ENCODE data around the gene MAVS.
"Not testable (repeated sequence)": the region's sequence is repeated elsewhere in the genome, so short reads cannot be mapped to it uniquely, and the experiment has no call there.

MAVS gene

DNA sequence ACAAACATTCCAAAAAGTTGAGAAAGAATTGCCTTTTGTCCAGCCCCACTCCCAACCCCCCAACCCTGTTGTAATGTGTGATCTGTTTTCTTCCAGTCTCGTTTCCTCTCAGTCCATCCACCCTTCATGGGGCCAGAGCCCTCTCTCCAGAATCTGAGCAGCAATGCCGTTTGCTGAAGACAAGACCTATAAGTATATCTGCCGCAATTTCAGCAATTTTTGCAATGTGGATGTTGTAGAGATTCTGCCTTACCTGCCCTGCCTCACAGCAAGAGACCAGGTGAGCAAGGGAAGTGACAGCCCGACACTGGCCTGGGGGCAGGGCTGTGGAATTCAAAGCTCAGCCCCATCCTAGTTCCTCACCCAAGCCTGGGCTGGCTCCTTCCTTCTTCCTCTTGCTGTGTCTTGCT is 7.8 kb downstream of the MAVS start:
- no peak for DNase-seq (ENCODE audit: low spot score)

DNA sequence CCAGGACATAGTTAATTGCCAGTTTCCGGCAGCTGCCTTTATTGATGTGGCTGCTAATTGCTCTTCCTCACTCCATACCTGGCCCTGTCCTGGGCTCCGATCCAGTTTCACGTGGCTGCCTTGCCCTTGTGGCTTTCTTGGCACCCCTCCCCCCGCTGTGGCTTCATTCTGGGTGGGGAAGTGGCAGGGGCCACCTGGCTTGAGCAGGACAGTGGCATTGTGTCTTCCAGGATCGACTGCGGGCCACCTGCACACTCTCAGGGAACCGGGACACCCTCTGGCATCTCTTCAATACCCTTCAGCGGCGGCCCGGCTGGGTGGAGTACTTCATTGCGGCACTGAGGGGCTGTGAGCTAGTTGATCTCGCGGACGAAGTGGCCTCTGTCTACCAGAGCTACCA is 10.8 kb downstream of the MAVS start:
- DNase-seq (ENCODE audit: low spot score): no peak

DNA sequence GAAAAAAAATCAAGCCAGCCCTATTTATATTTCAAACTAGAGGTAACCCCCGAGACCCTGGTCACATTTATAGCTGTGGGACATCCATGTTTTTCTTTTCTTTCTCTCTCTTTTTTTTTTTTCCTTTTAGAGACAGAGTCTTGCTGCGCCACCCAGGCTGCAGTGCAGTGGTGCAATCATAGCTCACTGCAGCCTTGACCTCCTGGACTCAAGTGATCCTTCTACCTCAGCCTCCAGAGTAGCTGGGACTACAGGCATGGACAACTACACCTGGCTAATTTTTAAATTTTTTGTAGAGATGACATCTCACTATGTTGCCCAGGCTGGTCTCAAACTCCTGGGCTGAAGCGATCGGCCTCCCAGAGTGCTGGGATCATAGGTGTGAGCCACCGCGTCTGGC is 12.1 kb downstream of the MAVS start:
- DNase-seq (ENCODE audit: low spot score): no peak

DNA sequence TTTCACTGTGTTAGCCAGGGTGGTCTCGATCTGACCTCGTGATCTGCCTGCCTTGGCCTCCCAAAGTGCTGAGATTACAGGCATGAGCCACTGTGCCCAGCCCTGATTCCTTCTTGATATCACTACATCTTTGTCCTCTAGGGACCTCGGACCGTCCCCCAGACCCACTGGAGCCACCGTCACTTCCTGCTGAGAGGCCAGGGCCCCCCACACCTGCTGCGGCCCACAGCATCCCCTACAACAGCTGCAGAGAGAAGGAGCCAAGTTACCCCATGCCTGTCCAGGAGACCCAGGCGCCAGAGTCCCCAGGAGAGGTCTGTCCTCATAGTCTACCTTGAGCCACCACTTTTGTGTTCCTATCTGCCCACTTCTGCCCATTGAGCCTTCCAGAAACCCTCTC is 14.6 kb downstream of the MAVS start:
- no peak for DNase-seq (ENCODE audit: low spot score)

DNA sequence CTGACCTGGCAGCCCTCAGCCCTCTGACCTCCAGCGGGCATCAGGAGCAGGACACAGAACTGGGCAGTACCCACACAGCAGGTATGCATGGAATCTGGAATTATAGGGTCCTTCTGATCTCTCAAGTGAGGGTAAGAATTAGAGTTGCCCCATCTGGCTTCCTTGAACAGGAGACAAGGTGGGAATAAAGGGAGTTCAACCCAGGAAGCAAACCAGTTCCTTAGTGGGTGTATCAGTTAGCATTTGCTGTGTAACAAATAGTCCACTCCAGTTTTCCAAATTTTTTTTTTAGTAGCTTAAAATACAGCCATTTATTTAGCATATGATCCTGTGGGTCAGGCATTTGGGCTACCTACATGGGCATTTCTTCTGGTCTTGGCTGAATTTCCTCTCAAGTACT is 15.7 kb downstream of the MAVS start:
- no peak for DNase-seq (ENCODE audit: low spot score)

DNA sequence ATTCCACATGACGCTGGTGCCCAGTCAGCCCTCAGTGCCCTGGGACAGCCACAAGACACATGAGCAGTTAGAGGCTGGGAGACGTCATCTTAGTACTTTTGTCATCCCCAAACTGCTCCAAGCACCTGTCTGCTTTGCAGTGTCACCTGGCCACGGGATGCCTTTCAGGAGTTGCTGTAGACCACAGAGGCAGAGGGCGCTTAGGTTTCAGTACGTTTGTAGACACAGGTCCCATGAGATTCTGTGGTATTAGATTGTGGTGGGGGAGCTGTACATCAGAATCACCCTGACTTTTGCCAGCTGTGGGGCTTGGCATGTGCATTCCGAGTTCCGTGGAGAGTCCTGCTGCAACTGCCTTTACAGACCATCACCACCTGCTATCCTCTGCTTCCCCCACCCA is 16.7 kb downstream of the MAVS start:
- no peak for DNase-seq (ENCODE audit: low spot score)

DNA sequence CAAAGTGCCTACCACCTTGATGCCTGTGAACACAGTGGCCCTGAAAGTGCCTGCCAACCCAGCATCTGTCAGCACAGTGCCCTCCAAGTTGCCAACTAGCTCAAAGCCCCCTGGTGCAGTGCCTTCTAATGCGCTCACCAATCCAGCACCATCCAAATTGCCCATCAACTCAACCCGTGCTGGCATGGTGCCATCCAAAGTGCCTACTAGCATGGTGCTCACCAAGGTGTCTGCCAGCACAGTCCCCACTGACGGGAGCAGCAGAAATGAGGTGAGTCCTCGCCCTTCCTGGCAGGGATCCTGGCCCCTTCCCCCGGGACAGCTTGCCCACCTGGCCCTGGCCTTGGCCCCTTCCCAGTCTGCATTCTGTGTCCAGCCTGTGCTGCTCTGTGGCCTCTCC is 17.9 kb downstream of the MAVS start:
- no peak for DNase-seq (ENCODE audit: low spot score)

DNA sequence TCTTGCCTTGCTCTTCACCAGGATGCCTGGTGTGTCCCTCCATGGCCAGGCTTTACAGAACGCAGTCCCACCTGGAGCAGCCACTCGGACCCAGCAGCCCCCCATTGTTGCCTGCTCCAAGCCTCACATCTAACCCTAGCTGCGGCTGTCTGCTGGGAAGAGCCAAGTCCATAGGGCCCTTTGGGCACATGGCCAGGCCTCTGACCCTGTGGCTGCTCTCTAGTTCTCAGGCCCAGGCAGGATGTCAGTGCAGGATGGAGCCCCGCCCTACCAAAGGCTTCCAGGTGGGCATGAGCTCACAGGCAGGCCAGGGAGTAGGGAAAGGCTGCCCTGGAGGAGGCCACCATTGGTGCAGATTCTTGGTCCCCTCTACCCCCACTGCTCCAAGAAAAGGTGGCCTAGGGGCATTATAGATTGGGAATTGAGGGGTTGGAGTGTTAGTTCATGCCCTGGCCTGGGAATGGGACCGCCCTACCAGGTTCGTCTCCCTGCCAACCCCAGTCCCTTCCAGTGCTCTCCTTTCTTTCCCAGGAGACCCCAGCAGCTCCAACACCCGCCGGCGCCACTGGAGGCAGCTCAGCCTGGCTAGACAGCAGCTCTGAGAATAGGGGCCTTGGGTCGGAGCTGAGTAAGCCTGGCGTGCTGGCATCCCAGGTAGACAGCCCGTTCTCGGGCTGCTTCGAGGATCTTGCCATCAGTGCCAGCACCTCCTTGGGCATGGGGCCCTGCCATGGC is 18.7 kb downstream of the MAVS start:
- no peak for DNase-seq (ENCODE audit: low spot score)

DNA sequence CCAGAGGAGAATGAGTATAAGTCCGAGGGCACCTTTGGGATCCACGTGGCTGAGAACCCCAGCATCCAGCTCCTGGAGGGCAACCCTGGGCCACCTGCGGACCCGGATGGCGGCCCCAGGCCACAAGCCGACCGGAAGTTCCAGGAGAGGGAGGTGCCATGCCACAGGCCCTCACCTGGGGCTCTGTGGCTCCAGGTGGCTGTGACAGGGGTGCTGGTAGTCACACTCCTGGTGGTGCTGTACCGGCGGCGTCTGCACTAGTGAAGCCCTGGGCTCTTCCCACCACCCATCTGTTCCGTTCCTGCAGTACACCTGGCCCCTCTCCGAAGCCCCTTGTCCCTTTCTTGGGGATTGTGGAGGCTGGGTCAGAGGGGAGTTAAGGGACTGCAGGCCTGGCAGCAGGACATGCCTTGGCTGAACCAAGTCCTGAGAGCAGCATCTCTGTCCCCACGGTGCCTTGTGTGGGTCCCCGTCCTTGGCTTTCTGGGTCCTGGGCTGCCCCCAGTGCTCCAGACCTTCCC is 19.3 kb downstream of the MAVS start:
- no peak for DNase-seq (ENCODE audit: low spot score)

DNA sequence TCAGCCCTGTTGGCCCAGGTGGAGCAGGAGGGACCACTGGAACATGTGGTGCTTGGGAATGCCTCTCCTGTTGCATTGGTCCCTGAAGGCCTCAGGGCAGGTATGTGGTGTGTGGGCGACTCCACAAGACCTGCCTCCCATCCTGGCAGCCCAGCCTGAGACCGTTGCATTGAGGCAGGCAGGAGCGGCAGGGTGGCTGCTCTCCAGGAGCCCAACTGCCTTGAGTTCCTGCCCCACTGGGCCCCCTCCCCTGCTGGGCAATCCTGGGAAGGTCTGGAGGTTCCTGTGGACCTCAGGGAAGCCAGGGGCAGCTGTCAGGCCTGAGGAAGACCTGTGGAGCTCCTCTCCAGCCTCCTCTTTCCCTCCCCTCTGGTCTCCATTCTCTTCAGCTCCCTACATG is 19.8 kb downstream of the MAVS start:
- no peak for DNase-seq (ENCODE audit: low spot score)

DNA sequence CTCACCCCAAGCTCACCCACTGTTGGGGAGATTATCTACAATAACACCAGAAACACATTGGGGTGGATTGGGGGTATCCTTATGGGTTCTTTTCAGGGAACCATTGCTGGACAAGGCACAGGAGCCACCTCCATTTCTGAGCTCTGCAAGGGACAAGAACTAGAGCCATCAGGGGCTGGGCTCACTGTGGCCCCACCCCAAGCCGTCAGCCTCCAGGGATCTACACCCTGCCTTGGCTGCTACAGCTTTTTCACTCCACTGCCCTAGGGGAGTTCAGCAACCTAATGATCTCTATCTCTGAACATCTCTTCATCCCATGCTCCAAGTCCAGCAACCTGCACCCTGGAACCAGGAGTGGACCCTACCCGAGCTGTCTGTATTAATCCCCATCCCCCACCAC is 21.2 kb downstream of the MAVS start:
- no peak for DNase-seq (ENCODE audit: low spot score)

DNA sequence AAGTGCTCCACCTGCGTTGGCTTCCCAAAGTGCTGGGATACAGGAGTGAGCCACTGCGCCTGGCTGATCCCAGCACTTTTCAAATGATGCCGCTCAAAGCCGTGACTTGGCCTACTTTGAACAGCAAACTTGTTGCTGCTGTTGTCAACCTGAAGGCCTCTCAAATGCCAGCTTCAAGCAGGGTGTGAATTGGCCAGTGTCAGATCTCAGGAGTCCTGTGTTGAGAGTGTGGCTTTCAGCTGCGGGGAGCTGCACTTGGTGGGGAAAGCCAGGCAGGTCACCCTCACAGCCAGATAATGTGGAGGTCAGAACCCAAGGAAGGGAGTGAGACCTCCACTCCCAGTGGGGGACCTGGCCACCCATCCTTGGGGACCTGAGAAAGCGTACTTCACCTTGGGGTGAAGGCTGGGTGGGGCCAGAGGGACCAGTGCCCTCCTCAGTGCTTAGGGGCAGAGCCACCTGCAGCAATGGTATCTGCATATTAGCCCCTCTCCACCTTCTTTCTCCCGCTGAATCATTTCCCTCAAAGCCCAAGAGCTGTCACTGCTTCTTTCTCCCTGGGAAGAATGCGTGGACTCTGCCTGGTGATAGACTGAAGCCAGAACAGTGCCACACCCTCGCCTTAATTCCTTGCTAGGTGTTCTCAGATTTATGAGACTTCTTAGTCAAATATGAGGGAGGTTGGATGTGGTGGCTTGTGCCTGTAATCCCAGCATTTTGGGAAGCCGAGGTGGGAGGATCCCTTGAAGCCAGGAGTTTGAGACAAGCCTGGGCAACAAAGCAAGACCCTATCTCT is 23.4 kb downstream of the MAVS start:
- DNase-seq (ENCODE audit: low spot score): no peak

DNA sequence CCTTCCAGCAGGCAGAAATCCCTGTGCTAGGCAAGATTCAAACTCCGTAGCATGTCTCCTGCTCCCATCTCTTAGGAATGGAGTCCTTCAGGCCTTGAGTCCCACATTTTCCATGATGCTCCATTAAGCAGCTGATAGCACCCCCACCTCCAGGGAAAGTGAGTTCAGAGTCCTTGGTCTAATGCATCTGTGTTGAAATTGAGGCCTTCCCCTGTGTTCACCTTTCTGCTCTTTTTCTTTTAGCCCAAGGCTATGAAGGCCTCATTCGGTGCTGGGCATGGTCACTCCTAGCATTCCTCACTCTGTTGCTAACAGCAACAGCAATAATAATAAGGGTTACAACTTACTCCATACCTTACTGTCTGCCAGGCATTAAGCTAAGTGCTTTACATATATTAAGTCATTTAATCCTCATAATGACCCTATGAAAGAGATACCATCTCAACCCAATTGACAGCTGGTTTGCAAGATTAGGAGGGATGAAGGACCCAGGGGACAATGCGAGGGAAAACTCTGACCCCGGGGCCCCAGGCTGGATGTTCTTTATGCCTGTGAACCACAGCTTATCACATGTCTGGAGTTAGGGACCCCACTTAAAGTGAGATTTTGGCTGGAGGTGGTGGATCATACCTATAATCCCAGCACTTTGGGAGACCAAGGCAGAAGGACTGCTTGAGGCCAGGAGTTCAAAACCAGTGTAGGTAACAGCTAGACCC is 25.1 kb downstream of the MAVS start:
- no peak for DNase-seq (ENCODE audit: low spot score)

DNA sequence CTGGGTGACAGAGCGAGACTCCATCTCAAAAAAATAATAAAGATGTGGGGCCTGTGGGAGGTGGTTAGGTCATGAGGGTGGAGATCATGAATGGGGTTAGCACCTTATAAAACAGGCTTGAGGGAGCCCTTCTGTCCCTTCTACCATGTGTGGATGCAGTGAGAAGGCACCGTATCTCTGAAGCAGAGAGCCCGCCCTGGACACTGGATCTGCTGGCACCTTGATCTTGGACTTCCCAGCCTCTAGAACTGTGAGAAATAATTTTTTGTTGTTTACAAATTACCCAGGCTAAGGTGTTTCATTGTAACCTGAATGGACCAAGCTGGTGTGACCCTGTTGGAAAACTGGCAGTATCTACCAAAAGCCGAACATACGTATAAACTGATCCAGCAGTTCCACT is 26.9 kb downstream of the MAVS start:
- DNase-seq (ENCODE audit: low spot score): no peak

DNA sequence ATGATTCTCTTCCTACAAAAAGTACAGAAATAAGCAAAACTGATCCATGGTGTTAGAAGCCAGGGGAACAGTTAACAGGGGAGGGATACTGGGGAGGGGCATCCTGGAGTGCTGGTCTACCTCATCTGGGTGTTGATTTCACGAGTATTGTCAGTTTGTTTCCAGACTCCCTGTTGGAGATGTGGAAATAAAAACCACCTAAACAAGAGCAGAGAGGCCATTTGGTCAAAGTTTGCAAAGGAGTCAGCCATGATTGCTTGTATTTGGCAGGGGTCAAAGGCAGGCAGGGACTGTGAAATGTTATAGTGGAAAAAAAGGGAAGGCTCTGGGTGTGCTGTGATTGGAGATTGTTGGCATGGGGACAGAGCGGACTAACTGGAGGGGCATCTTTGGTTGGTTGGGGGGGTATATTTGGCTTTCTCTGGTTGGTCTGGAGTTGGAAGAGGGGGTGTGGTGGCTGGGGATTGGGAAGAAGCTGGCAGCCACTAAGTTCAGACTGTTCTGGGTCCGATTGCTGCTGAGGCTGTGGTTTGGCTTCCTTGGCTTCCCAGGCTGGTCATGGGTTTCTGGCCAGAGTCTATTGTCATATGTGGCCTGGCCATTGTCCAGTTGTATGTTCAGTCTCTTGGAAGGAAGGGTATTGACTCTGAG is 27.7 kb downstream of the MAVS start:
- DNase-seq (ENCODE audit: low spot score): no peak

DNA sequence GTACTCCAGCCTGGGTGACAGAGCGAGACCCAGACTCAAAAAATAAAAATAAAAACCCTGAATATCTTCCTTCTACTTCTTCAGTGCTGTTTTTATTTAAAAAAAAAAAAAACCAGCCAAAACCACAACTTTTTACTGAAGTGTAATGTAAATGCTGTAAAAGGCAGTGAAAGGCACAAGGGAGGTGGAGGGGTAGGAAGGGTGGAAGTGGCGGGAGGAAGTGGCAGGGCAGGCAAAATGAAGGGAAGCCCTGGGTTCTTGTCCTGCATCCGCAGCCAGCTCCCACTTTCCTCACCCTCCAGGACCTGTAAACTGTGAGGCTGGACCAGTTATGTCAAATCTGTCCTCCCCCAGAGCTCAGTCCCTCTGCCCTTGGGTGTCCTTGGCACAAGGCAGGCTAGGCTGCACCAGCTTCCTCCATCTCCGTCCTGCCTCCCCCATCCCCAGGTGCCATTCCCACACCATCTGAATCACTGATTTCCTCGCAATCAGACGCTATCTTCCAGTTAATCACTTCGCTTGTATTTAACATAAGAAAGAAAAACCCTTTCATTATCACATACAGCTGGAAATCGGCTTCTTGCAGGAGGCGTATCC is 28.8 kb downstream of the MAVS start:
- no peak for DNase-seq (ENCODE audit: low spot score)

DNA sequence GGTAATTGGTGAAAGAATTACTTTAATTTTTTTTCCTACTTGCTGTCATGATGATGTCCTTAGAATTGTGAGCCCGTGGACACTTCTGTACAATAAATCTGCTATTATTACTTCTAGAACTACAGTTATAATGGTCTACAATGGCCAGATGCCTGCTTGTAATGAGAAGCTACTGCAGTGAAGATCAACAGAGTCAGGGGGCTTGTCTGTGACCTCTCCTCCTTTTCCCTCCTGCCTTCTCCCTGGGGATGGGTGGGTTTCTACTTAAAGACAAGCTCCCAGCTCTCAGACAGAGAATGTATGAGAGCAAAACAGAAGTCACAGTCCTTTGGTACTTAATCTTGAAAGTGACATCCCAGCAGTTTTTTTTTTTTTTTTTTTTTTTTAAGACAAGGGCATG is 29.4 kb downstream of the MAVS start:
- DNase-seq (ENCODE audit: low spot score): no peak

DNA sequence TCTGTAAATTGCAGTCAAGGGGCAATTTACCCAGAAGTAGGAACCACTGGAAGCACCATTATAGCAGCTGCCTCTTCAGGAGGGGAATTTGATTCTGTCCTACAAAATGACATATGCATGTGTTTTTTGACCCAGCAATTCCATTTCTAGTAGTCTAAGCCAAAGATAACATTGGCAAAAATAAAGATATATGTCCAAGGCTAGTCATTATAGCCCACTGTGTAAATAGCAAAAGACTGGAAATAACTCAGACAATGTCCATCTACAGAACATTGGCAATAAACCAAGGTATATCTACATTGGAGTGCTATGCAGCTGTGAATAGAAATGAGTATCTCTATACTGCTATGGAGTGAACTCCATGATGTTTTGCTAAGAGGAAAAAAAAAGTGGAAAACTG is 30.0 kb downstream of the MAVS start:
- no peak for DNase-seq (ENCODE audit: low spot score)

DNA sequence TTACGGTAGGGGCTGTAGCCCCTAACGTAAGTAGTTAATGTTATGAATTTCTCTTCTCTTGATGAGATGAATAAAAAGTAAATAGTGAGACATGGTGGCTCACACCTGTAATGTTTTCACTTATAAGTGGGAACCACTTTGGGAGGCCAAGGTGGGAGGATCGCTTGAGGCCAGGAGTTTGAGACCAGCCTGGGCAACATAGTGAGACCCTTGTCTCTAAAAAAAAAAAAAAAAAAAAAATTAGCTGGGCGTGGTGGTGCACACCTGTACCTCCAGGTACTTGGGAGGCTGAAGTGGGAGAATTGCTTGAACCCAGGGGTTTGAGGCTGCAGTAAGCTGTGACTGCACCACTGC is 32.3 kb downstream of the MAVS start:
- not testable (repeated sequence) for DNase-seq (ENCODE audit: low spot score)

DNA sequence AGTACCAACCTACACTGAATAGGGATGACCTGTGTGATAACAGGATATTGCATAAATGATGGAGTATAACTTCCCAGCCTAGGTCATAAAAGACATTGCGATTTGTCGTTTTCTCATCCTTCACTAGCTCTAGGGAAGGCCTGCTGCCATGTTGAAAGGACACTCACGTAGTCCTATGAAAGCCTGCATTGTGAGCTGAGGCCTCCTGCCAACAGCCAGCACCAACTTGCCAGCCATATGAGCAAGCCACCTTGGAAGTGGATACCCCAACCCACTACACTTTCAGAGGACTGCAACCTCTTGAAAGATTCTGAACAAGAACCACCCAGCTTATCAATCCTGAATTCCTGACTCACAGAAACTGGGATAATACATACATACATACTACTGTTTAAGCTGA is 39.1 kb downstream of the MAVS start:
- no peak for DNase-seq (ENCODE audit: low spot score)

DNA sequence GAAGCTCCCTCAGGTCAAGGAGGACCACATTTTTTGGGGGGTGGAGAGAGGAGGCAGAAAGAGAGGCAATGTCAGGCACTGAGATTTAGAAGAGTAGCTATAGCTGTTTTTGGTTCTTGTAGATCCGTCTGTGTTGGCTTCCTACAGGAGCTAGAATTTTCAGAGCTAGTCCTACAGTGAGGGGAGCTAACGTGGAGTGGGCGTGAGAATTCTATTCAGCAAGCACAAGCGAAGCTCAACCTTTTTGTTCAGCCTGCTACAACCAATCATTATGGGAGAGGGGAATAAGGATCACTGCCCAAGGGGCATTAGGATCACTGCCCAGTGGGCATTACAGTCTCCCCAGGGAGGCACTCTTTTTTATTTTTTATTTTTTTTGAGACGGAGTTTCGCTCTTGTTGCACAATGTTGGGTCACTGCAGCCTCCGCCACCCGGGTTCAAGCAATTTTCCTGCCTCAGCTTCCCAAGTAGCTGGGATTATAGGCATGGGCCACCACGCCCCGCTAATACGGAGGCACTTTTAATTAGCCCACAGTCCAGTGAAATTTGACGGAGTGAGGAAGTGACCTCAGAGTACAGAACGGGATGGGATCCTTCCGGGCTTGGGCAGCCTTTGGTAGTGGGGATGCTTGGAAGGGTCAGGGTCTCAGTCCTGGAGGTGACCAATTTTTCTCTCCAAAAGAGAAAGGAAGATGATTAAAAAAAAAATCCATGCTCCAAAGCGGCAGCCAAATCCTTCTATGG is 41.4 kb downstream of the MAVS start:
- DNase-seq (ENCODE audit: low spot score): no peak

Data from ecto neural progenitor cell (in vitro differentiated cells).